ENCODE data around the gene CHN2. TPM values are rescaled to one million over a fixed set of nuclear protein-coding genes. Genes with fewer than 3 reads are reported as not detected.

CHN2 gene
- total RNA-seq, 1 donor from 2014 or later = 8.0 TPM

GRCh38 chr7:29249860-29250259 is 55.3 kb downstream of the CHN2 start:
- Mint-ChIP-seq H3K27me3 (ENCODE audit: low read depth) (no peaks in the 10 kb centered on the region), H3K27ac (no peak overlapping the region), H3K36me3 (no peaks in the 10 kb centered on the region), H3K4me3 (no peak overlapping the region), H3K9me3 (no peaks in the 10 kb centered on the region), H3K4me1 (peaks cover 3% of the 10 kb centered on the region)
- no peak for TF ChIP-seq CTCF (IDR thresholded peaks at IDR 0.05; ENCODE audit: unreplicated experiment)
- DNase-seq (ENCODE audit: low spot score in 2 of 2, unreplicated experiment in 2 of 2) = no peak

GRCh38 chr7:29253225-29253624 is 58.6 kb downstream of the CHN2 start:
- Mint-ChIP-seq H3K4me1 (peaks cover 17% of the 10 kb centered on the region), H3K27ac (no peak overlapping the region), H3K36me3 (no peaks in the 10 kb centered on the region), H3K27me3 (ENCODE audit: low read depth) (no peaks in the 10 kb centered on the region), H3K9me3 (no peaks in the 10 kb centered on the region), H3K4me3 (no peak overlapping the region)
- no peak for TF ChIP-seq CTCF (IDR thresholded peaks at IDR 0.05; ENCODE audit: unreplicated experiment)
- DNase-seq (ENCODE audit: low spot score in 2 of 2, unreplicated experiment in 2 of 2) = no peak

- H3K4me3 Mint-ChIP-seq = no peak overlapping the region
- no peak for TF ChIP-seq CTCF (IDR thresholded peaks at IDR 0.05; ENCODE audit: unreplicated experiment)
- H3K27me3 Mint-ChIP-seq (ENCODE audit: low read depth) = no peaks in the 10 kb centered on the region
- peaks cover 20% of the 10 kb centered on the region for H3K4me1 Mint-ChIP-seq
- H3K36me3 Mint-ChIP-seq = no peaks in the 10 kb centered on the region
- no peak for DNase-seq (ENCODE audit: low spot score in 2 of 2, unreplicated experiment in 2 of 2)
- H3K9me3 Mint-ChIP-seq = no peaks in the 10 kb centered on the region
- H3K27ac Mint-ChIP-seq = no peak overlapping the region
Measured at GRCh38 chr7:29254591-29254990, 60.0 kb downstream of the CHN2 start.

GRCh38 chr7:29255199-29255878 is 60.8 kb downstream of the CHN2 start:
- peaks cover 20% of the 10 kb centered on the region for H3K4me1 Mint-ChIP-seq

GRCh38 chr7:29255906-29256692 is 61.5 kb downstream of the CHN2 start:
- Mint-ChIP-seq H3K4me3 (no peak overlapping the region), H3K9me3 (no peaks in the 10 kb centered on the region), H3K27me3 (ENCODE audit: low read depth) (no peaks in the 10 kb centered on the region), H3K27ac (no peak overlapping the region), H3K36me3 (no peaks in the 10 kb centered on the region), H3K4me1 (peaks cover 20% of the 10 kb centered on the region)
- no peak for DNase-seq (ENCODE audit: low spot score in 2 of 2, unreplicated experiment in 2 of 2)
- no peak for TF ChIP-seq CTCF (IDR thresholded peaks at IDR 0.05; ENCODE audit: unreplicated experiment)

More at GRCh38 chr7:29255199-29255878, 60.8 kb downstream of the CHN2 start:
- Mint-ChIP-seq H3K27me3 (ENCODE audit: low read depth) (no peaks in the 10 kb centered on the region), H3K36me3 (no peaks in the 10 kb centered on the region), H3K9me3 (no peaks in the 10 kb centered on the region), H3K4me3 (no peak overlapping the region), H3K27ac (no peak overlapping the region)
- TF ChIP-seq CTCF (IDR thresholded peaks at IDR 0.05; ENCODE audit: unreplicated experiment) = no peak
- DNase-seq (ENCODE audit: low spot score in 2 of 2, unreplicated experiment in 2 of 2) = no peak
